ENCODE data around the gene DHX35.

The DHX35 gene, protein sequence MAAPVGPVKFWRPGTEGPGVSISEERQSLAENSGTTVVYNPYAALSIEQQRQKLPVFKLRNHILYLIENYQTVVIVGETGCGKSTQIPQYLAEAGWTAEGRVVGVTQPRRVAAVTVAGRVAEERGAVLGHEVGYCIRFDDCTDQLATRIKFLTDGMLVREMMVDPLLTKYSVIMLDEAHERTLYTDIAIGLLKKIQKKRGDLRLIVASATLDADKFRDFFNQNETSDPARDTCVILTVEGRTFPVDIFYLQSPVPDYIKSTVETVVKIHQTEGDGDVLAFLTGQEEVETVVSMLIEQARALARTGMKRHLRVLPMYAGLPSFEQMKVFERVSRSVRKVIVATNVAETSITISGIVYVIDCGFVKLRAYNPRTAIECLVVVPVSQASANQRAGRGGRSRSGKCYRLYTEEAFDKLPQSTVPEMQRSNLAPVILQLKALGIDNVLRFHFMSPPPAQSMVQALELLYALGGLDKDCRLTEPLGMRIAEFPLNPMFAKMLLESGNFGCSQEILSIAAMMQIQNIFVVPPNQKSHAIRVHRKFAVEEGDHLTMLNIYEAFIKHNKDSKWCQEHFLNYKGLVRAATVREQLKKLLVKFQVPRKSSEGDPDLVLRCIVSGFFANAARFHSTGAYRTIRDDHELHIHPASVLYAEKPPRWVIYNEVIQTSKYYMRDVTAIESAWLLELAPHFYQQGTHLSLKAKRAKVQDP

DNA sequence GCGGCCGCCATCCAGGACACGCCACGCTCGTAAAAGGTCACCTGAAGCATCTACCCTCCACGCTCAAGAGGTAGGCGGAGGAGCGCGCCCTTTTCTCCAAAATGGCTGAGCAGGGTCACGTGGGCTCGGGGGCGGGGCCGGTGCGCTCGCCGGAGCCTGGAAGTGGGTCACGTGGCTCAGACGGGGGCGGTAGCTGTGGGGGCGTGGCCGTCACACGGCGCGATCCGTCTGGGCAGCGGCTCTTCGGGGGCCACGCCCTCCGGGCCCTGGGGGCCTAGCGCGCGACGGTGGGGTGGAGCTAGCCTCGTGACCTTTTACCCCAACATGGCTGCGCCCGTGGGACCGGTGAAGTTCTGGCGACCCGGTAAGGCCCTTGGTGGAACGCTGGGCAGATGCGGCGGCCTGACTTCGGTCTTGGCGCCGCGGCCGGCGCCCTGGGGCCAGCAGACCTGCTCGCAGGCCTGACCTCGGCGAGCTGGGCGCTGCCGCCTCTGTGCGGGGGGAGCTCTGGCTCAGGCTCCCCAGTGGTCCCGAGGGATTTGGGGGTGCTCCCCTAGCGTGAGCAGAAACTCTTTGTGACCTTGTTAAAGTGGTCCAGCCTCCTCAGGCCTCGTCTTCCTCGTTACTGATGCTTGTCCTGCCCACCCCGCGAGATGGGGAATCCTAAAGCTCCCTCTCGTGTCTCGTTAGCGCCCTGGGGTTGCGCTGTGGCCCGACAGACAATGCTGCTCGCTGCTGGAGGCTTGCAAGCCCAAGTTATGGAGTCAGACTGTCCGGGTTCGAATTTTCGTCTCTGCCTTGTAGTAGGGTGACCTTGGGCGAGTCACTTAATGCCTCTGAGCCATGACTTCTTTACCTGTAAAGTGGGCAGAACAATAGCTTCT, at the start of gene DHX35:
TSS of gene DHX35 (plus strand) at position 301 of the 884 bp plus-strand sequence. CDS start at position 325, 24 bp downstream.
- peak; percentile 96 to 97 for DNase-seq

DNA sequence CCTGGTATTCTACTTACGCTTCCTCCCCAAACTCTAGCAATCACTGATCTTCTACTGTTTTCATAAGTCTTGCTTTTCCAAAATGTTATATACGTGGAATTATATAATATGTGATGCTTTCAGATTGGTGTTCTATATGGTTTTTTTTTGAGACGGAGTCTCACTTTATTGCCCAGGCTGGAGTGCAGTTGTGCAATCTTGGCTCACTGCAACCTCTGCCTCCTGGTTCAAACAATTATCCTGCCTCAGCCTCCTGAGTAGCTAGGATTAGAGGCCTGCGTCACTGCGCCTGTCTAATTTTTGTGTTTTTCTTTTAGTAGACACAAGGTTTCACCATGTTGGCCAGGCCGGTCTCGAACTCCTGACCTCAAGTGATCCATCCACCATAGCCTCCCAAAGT, 46.8 kb upstream of the DHX35 start:
- DNase-seq = no peak

DNA sequence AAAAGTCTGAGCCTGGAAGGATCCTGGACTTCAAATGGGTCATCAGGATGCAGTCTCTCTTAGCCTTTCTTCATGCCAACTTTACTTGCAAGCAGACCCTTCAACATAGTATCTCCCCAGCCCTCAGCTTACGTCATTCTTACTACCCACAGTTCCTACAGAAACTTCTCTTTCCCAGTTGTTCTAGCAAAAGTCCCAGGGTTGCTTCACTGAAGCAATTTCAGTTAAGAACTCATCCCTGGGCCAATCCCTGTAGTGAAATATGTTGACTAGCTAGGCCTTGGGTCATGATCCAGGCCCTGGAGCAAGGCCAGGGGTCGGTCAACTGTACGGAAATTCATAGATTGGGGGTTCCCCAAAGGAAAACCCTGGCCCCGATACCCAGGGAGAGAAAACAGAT, 44.5 kb upstream of the DHX35 start:
- DNase-seq = no peak

DNA sequence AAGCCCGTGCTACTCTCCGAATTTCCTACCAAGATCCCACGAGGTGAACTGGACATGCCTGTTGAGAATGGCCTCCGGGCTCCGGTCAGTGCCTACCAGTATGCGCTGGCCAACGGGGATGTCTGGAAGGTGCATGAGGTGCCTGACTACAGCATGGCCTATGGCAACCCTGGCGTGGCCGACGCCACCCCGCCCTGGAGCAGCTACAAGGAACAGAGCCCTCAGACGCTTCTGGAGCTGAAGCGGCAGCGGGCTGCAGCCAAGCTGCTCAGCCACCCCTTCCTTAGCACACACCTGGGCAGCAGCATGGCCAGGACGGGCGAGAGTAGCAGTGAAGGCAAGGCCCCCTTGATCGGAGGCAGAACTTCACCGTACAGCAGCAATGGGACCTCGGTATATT, 44.0 kb upstream of the DHX35 start:
- no peak for DNase-seq

DNA sequence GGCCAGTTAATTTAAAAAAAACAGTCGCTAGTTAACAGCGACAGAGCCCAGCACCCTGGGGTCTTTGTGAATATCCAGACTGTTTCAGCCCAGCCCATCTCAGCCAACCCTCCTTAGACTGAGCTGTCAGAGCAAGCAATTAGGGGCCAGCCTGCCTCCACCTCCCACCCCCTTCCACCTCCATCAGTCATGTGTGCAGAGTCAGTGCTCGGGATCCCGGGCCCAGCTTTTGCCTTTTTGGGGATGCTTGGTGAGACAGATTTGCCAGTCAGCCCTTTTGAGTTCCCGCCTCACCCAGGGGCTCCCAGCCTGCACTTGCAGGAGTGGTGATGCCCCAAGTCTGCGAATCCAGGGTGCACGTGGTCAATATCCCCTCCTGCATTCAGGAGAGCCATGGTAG, 42.5 kb upstream of the DHX35 start:
- no peak for DNase-seq

DNA sequence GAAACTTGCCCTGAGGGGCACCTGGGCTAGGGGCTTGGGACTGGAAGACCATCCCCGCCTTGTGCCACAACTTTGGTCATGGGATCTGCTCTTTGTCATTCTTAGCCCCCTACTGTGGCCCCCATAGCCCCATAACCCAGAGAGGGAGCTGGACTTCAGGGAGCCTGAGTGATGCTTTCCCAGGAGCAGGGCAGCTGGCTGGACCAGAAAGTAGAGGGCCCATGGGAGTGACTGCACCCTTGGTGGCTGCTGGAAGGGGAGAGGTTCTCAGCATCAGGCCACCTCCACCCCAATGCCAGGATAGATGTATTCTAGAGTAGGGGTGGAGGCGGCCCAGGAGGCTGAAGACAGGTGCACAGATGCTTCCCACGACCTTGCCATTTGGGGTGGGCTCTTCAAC, 41.7 kb upstream of the DHX35 start:
- DNase-seq = no peak

DNA sequence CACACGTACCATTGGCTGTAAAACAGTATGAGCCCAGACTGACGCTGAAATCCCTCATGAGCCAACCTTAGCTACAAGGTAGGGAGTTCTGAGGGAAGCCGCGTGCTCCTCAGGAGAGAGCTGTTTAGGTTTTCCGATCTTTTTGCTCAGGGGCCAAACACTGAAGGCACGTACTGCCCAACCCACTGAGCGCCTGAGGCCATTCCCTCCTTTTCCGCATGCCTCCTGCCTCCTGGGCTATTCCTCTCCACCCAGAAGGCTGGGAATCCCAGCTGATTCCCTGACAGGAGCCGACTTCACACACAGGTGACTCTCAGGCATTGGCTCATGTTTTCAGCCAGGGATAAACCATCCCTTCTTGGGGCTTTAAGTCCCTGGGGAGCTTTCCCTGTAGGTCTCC, 41.3 kb upstream of the DHX35 start:
- no peak for DNase-seq

DNA sequence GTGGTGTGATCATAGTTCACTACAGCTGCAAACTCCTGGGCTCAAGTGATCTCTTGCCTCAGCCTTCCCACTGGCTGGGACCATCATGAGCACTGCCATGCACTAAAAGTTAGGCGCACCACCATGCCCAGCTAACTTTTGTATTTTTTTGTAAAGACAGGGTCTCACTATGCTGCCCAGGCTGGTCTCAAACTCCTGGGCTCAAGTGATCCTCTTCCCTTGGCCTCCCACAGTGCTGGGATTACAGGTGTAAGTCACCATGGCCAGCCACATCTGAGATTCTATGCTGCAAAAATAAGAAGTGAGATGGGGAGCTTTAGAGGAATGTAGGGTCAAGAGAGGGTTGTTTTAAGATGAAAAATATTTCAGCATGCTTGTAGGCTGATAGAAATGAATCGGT, 37.4 kb upstream of the DHX35 start:
- no peak for DNase-seq

DNA sequence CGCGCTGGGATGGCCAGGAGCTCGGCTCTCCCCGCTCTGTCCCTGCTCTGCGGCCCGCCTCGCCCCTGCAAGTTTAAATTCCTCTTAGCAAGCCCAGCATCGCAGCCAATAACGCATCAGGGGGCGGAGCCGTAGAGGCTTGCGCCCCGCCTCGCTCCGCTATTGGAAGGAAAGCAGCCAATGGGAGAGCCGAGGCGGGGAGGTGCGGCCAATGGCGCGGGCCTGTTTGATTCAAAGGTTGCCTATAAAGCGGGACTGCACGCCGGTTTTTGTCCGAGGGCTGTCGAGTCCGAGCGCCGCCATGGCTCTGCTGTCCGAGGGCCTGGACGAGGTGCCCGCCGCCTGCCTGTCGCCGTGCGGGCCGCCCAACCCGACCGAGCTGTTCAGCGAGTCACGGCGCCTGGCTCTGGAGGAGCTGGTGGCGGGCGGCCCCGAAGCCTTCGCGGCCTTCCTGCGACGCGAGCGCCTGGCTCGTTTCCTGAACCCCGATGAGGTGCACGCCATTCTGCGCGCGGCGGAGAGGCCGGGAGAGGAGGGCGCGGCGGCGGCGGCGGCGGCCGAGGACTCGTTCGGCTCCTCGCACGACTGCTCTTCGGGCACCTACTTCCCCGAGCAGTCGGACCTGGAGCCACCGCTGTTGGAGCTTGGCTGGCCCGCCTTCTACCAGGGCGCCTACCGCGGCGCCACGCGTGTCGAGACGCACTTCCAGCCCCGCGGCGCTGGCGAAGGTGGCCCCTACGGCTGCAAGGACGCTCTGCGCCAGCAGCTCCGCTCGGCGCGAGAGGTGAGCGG, 35.8 kb upstream of the DHX35 start, which contains the start of gene FAM83D:
TSS of gene FAM83D (plus strand) at position 276 of the 792 bp plus-strand sequence. CDS start at position 302, 26 bp downstream.
- DNase-seq = peak; percentile 95 to 96

DNA sequence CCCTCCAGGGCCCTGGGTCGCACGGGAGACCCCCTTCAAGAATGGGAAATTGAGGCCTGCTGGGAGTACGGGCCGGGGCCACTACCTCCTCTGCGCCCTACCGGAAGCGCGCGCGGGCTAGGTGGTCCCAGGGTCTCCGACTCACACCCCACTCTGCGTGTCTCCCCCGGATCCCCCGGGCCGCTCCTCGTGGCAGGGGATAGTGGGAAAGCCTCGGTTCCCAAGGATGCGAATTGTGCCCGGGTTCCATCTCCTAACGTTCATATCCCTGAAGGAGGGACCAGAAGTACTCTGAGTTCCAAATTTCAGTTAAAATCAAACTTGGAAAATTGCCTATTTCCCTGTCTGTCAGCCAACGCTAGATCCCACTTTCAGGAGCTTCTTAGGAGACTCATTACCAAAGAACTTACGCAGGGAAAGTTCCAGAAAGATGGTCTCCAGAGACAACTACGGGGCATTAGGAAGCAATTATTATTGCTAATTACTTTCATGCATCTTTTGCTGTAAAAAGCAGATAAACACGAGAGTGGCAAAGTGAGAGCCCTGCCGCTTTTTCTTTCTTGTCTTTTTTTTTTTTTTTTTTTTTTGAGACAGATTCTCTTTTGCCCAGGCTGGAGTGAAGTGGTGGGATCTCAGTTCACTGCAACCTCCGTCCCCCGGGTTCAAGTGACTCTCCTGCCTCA, 35.1 kb upstream of the DHX35 start:
- no peak for DNase-seq

DNA sequence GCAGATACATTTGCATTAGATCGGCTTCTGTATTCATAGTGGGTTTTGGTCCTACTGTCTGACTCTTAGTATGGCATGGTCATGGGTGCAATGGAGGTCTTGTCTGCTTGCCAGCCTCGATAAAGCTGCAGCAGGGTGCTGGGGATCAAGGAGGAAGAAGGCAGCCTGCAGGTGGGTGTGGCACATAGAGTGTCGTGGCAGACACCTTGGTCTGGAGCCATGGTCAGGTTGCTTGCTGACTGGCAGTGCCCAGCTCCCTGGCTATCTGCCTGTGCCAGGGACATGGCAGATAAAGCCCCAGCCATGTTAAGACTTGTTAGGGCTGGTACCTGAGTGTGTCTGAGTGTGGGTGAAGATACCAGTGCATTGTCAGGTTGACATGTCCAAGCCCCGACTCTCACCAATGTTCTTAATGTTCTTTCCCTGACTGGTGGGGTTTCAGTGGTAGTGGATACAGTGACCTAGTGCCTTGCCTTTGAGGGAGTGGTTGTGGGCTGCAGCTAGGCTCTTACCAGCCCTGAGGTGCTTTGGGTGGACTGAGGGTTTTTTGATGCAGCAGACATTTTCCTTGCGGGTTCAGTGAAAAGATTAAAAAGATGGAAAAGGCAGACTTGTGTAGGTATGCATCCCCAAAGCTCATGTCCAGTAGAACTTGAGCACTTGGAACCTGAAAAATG, 34.1 kb upstream of the DHX35 start:
- no peak for DNase-seq

DNA sequence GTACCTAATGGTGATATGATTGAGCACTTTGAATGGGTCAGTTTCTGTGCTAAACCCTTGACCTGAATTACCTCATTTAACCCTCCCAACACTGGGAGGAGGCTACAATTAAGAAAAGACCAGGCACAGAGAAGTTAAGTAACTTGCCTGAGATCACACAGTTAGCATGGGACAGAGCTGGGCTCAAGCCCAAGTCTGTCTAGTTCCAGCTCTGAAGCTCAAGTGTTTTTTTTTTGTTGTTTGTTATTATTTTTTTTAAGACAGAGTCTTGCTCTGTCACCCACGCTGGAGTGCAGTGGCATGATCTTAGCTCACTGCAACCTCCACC, 31.9 kb upstream of the DHX35 start:
- DNase-seq = no peak

DNA sequence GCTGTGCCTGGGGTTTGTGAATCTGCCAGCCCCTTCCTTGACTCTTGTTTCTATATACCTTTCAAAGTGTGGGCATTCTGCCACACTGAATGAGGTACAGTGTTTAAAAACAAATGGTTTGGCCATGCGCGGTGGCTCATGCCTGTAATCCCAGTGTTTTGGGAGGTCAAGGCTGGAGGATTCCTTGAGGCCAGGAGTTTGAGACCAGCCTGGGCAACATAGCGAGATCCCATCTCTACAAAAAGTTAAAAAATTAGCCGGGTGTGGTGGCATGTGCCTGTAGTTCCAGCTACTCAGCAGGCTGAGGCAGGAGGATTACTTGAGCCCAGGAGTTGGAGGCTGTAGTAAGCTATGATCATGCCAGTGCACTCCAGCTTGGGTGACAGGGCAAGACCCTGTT, 30.2 kb upstream of the DHX35 start:
- no peak for DNase-seq

DNA sequence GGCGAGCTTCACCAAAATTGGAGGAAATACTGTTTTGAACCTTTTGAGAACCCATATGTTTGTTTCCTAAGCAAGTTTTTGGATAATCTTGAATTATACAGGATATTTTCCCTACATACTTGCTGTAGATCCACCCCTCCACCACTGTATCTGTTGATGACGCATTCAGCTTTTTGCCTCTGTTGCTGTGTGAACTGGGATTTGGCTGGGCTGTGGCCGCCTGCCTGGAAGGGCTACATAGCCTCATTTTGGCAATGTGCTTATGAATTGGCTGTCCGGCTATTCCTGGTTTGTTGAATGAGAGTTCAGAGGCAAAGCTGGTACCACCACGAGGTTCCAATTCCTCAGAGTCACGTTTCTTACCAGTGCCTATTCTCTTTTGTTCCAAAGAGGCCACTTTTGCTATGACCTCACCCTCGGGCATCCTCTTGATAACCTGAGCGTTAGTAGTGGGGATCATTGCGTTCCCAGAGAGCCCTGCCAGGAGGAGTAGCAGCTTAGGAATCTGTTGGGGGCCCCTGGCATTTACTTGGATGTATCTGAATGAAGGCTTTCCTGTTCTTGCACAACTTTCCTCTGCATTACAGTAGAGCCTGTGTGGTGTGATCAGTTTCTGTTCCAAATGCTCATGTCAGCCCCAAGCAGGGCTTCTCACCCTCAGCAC, 29.6 kb upstream of the DHX35 start:
- DNase-seq = no peak

DNA sequence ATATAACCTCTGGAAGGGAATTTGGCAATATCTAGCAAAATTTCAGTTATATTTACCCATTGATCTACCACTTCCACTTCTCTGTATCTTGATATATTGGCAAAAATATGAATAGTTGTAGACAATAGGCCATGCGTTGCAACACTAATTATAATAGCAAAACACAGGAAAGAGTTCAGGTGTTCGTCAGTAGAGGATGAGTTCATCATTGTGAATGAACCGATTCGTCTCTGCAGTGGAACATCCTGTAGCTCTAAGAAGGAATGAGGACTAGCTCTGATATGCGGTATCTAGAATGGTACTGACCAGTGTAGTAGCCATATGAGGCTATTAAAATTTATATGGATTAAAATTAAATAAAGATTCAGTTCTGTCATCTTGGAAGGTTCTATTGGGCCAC, 27.6 kb upstream of the DHX35 start:
- no peak for DNase-seq

DNA sequence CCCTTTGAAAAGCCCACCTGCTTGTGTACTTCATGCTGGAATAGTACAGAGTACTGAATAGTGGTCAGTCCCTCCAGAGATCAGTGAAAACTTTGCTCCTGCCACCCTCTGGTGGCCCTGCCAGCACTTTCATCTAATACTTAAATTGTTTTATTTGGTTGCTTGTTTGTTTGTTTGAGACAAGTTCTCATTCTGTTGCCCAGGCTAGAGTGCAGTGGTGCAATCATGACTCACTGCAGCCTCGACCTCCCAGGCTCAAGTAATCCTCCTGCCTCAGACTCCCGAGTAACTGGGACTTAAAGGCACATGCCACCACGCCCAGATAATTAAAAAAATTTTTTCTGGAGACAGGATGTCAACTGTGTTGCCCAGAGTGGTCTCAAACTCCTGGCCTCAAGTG, 26.9 kb upstream of the DHX35 start:
- no peak for DNase-seq

DNA sequence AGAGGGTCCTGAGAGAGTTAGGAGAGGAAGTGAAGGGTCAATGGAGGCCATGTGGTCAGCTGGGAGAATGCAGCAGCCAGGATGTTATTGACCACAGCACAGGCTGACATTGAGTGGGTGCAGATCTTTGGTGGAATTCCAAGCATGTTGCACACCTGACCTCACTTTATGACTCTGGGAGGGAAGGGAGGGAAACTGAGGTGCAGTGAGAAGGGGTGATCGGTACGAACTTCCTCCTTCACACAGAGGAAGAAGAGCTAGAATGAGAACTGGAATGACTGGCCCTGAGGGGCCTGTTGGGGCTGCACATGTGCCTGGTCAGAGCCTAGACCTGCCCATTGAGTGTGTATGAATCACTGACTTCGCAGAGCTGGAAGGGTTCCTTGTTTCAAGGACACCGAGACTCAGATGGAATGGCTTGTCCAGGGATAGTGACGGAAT, 26.2 kb upstream of the DHX35 start:
- no peak for DNase-seq

DNA sequence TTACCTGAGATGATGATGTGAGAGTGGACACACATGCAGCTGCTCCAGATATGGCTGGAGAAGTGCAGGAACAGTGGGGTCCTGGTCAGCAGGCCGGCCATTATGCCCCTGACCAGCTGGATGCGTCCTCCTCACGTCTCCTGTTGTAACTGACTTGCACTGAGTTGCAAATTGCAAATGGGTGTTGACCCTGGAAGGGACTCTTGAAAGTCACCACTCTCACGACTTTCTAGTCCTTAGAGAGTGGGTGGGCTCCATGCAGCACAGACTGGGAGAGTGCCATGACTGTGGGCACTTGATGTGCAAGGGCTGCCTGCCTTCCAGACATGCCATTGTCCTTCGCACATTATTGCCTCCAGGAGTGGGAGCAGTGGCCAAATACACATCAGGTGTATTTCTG, 25.1 kb upstream of the DHX35 start:
- DNase-seq = no peak

DNA sequence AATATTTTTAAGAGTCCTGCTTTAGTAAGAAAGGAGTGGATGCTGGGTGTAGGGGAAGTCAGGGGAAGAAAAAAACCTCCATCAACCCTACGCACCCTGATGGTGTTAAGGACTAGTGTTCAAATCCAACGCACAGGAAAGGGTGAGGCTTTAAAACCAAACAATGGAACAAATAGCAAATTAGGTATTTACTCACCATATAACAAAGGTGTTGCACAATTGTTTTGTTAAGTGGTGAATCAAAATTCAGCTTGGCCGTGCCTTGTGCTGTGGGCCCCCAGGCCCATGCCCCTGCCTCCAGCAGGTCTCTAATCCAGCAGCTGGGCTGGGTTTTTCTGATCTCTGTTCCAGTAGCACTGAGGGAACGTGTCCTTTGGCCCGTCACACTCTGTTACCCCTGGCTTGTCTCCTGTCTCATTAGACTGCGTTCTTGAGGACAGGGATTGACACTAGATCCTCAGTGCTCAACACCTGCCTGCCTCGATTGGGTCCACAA, 24.1 kb upstream of the DHX35 start:
- no peak for DNase-seq

DNA sequence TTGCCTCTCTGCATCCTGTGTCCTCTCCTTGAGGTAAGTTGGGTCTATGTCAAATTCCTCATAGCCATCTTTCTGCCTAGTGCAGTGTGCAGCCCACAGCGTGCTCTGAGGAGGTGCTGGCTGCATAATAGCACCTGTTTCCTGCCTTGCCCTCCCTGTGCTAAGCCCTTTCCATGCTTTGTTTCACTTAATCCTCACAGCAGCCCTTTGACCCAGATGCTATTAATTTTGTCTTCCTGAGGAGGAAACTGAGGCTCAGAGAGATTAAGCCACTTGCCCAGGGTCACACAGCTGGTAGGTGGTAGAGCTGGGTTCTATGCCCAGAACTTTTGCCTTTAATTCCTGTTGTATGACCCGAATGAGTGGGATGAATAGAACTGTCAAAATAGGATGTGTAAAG, 22.5 kb upstream of the DHX35 start:
- no peak for DNase-seq

DNA sequence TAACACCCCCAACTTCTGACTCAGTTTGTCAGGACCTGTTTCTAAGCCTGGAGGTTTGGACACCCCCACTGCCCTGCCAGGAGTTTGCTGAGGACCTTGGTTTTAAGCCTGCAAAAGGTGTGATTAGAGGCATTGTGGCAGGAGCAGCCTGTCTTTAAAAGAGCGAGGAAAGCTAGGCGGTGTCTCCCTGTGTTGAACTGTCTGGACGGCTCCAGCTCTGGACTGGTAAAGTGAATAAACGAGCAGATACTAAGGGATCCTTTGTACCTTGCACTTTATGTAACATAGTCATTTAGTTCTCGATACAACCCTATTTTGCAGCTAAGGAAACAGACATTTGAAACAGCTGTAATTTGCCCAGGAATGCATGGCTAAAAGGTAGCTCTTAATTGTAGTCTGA, 21.5 kb upstream of the DHX35 start:
- DNase-seq = no peak
